SU-DHL-6 (cell line): ENCODE data around the gene USP7.
A peak's percentile ranks its signal among the peaks of the same experiment; 100 is the strongest.

Experiments
- H2AFZ ChIP-seq: fragments of 200-600 bp; sonication (generic); 2 replicates; pipeline ENCODE4 v1.6.1; 2014; ENCODE audit warnings: low read depth, mild to moderate bottlenecking, moderate library complexity, mixed read lengths, antibody characterized with exemption, low read length; ENCODE audit not compliant: severe bottlenecking
- H3F3A ChIP-seq: fragments of 200-600 bp; shearing (Covaris generic); 2 replicates; pipeline ENCODE4 v1.6.0; 2016; ENCODE audit warnings: antibody characterized with exemption, mild to moderate bottlenecking; ENCODE audit not compliant: insufficient read depth
- H3K27ac ChIP-seq: fragments of 200-600 bp; sonication (generic); 2 replicates; pipeline ENCODE4 v1.5.1; 2016; ENCODE audit warnings: low read depth, mild to moderate bottlenecking, low read length, moderate library complexity, mixed read lengths
- H3K27me3 ChIP-seq: fragments of 200-600 bp; sonication (generic), shearing (Covaris generic); 2 replicates; pipeline ENCODE4 v1.6.0; 2014; ENCODE audit warnings: mild to moderate bottlenecking, low read length
- H3K36me3 ChIP-seq: fragments of 200-600 bp; sonication (generic); 2 replicates; pipeline ENCODE4 v1.6.1; 2014; ENCODE audit warnings: mild to moderate bottlenecking, low read length, mixed read lengths
- H3K4me2 ChIP-seq: fragments of 300-600, 200-600 bp; shearing (Covaris generic), sonication (generic); 2 replicates; pipeline ENCODE4 v1.6.0; 2014; ENCODE audit warnings: low read length, low read depth, mild to moderate bottlenecking; ENCODE audit not compliant: poor library complexity, severe bottlenecking
- H3K4me3 ChIP-seq: fragments of 200-600 bp; sonication (generic); 2 replicates; pipeline ENCODE4 v1.5.1; 2014; ENCODE audit warnings: antibody characterized with exemption, low read length, mild to moderate bottlenecking, mixed read lengths; ENCODE audit not compliant: insufficient read depth, poor library complexity, severe bottlenecking
- H3K79me2 ChIP-seq: fragments of 200-600 bp; sonication (generic); 2 replicates; pipeline ENCODE4 v1.6.1; 2014; ENCODE audit warnings: mild to moderate bottlenecking, low read length, moderate library complexity; ENCODE audit not compliant: insufficient read depth
- H3K9ac ChIP-seq: fragments of 200-600 bp; sonication (generic); 2 replicates; pipeline ENCODE4 v1.7.0; 2014; ENCODE audit warnings: mild to moderate bottlenecking, low read length
- H3K9me2 ChIP-seq: fragments of 200-600 bp; sonication (generic); replicated peaks from 2 replicates; pipeline ENCODE4 v1.6.1; 2014; ENCODE audit warnings: low read length; ENCODE audit not compliant: insufficient read depth
- H3K9me3 ChIP-seq: fragments of 200-600 bp; sonication (generic); 2 replicates; pipeline ENCODE4 v1.6.1; 2014; ENCODE audit warnings: low read length, mixed read lengths; ENCODE audit not compliant: insufficient read depth
- H4K20me1 ChIP-seq: fragments of 200-600 bp; sonication (generic); 2 replicates; pipeline ENCODE4 v1.6.1; 2014; ENCODE audit warnings: low read depth, mild to moderate bottlenecking, antibody characterized with exemption, low read length, moderate library complexity, mixed read lengths
- EZH2phosphoT487 ChIP-seq: fragments of 200-600 bp; sonication (generic), shearing (Covaris generic); conservative IDR thresholded peaks from 2 replicates; pipeline ENCODE4 v1.6.1; 2018; ENCODE audit warnings: mild to moderate bottlenecking, antibody characterized with exemption, low read length, moderate library complexity, mixed read lengths
- TF ChIP-seq, protein P1 (sequence below): fragments of 200-600 bp; sonication (generic); IDR thresholded peaks from one replicate; pipeline ENCODE4 v1.5.1; 2017; ENCODE audit warnings: antibody characterized with exemption, mild to moderate bottlenecking, low read length, moderate library complexity; ENCODE audit not compliant: insufficient read depth, poor library complexity, severe bottlenecking

The USP7 gene

GRCh38 chr16:8951447-8952280 is 12.0 kb downstream of the USP7 start:
- no peak overlapping the region for H2AFZ ChIP-seq
- TF ChIP-seq, protein P1, sequence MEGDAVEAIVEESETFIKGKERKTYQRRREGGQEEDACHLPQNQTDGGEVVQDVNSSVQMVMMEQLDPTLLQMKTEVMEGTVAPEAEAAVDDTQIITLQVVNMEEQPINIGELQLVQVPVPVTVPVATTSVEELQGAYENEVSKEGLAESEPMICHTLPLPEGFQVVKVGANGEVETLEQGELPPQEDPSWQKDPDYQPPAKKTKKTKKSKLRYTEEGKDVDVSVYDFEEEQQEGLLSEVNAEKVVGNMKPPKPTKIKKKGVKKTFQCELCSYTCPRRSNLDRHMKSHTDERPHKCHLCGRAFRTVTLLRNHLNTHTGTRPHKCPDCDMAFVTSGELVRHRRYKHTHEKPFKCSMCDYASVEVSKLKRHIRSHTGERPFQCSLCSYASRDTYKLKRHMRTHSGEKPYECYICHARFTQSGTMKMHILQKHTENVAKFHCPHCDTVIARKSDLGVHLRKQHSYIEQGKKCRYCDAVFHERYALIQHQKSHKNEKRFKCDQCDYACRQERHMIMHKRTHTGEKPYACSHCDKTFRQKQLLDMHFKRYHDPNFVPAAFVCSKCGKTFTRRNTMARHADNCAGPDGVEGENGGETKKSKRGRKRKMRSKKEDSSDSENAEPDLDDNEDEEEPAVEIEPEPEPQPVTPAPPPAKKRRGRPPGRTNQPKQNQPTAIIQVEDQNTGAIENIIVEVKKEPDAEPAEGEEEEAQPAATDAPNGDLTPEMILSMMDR: no peak
- TF ChIP-seq EZH2phosphoT487: no peak
- peak overlapping the region; percentile 22 for H3K4me3 ChIP-seq
- no peaks in the 10 kb centered on the region for H3K9me3 ChIP-seq
- peak overlapping the region; percentile 92 for H3K27ac ChIP-seq
- H3K27me3 ChIP-seq: no peaks in the 10 kb centered on the region
- no peaks in the 10 kb centered on the region for H3K36me3 ChIP-seq
- H3K9ac ChIP-seq: peak overlapping the region; percentile 47
- H3K79me2 ChIP-seq: peaks cover 94% of the 10 kb centered on the region
- no peaks in the 10 kb centered on the region for H3K9me2 ChIP-seq
- H4K20me1 ChIP-seq: peaks cover under 1% of the 10 kb centered on the region; the same call in 1 of the 2 replicates
- H3K4me2 ChIP-seq: peak overlapping the region; percentile 97
- peaks cover 41% of the 10 kb centered on the region for H3F3A ChIP-seq

DNA sequence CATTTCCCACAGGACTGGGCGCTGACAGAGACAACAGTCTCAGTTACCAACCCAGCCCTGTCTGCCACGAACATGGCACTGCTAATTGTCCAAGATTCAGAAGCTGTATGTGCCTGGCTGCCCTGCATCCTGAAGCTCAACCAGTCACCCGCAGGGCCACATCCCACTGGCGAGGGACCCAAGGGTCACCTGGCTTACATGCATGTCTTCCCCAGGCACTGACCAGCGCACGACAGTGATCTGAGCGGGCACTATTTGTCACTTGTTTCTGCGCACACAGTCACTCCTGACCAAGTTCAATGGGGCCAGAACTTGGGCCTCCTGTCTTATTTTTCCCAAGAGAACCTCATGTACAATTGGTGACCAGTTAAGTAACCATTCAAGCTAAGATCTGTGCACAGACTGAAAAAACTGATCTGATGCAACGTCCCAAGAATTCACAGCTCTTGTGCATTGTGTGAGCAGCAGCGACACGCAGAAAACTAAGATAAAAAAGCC is 13.1 kb downstream of the USP7 start:
- H3K36me3 ChIP-seq: no peaks in the 10 kb centered on the region
- H3K9ac ChIP-seq: peak overlapping the region; percentile 47

DNA sequence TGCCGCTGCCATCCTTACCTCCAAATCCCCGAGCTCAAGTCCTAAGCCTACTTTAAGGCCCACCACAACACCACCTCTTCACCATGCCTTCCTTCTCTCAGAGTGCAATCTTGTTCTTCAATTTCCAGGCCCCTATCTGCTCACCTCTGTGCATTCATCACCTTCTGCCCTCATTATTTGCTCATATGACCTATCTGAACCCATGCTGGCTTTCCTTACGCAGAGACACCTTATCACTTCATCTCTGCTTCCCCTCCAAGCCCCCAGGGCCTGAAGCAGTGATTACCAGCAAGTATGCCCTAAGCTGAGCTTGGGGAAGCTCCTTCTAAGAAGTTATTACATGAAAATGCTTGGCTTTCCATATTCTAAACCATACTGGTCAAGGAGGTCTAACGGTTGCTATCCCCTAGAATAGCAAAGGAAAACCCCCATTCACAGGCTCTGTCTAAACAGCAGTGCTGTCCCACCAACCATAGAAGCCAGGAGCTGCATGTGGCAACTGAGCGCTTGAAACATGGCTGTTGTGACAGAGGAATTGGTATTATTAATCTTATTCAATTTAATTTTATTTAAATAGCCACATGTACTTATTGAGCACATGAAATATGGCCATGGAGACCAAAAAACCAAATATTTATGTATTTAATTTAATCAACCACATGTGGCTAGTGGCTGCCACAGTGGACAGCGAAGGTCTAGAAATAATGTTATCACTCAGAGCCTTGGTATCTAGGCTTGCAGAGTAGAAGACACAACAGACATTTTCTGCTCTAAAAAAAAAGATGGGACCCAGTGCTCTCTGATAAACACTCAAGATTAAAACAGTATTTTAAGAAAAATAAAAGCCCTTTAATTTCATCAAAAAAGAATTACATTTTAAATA is 13.9 kb downstream of the USP7 start:
- Histone ChIP-seq H3K36me3 (no peaks in the 10 kb centered on the region), H3K4me2 (peak overlapping the region; percentile 97), H3K9ac (peak overlapping the region; percentile 47), H2AFZ (no peak overlapping the region), H3K9me2 (no peaks in the 10 kb centered on the region), H3K4me3 (peak overlapping the region; percentile 13), H3K9me3 (no peaks in the 10 kb centered on the region), H3K27me3 (no peaks in the 10 kb centered on the region), H4K20me1 (peaks cover 8% of the 10 kb centered on the region; the same call in 1 of the 2 replicates), H3K27ac (peak overlapping the region; percentile 92), H3K79me2 (peaks cover 94% of the 10 kb centered on the region), H3F3A (peaks cover 54% of the 10 kb centered on the region)
- TF ChIP-seq, protein P1: no peak
- TF ChIP-seq EZH2phosphoT487: no peak

More for the DNA sequence above, 13.1 kb downstream of the USP7 start:
- peak overlapping the region; percentile 92 for H3K27ac ChIP-seq
- H3K9me3 ChIP-seq: no peaks in the 10 kb centered on the region
- H3K9me2 ChIP-seq: no peaks in the 10 kb centered on the region
- TF ChIP-seq EZH2phosphoT487: no peak
- TF ChIP-seq, protein P1: no peak
- H4K20me1 ChIP-seq: peaks cover 5% of the 10 kb centered on the region; the same call in 1 of the 2 replicates
- H3K4me3 ChIP-seq: peak overlapping the region; percentile 22
- peaks cover 50% of the 10 kb centered on the region for H3F3A ChIP-seq
- H3K4me2 ChIP-seq: peak overlapping the region; percentile 97
- peaks cover 94% of the 10 kb centered on the region for H3K79me2 ChIP-seq
- no peaks in the 10 kb centered on the region for H3K27me3 ChIP-seq
- no peak overlapping the region for H2AFZ ChIP-seq
